Measurements from ENCODE around the gene KIRREL3. TPM values are rescaled to one million over a fixed set of nuclear protein-coding genes. Genes with fewer than 3 reads are reported as not detected.

The KIRREL3 gene
- total and polyA plus RNA-seq, 2 donors (not counting 3 experiments of a cell fraction or from before 2014, with no cell fraction given) = not detected

DNA sequence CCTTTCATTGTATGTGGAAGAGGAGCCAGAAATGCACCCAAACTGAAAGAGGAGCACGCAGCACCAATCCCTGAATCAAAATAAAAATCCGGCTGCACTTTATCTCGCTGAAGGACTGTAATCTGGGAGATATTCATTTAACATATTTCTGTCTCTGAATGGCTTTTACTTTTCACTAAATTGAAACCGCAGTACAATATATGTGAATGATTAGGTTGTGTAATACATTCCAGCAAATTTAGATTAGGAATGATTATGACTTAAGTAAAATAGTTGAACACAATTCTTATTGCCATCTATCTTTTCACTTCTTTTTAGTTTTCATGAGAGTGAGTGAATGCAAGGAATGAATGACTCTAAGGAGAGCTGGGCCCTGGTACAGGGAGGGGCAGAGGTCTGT is 413.0 kb downstream of the KIRREL3 start:
- CTCF ChIA-PET = no interaction called here
- H3K9ac ChIP-seq (replicated peaks; ENCODE audit: extremely low read depth, insufficient read depth, low read length) = no peak overlapping the region
- H3K4me1 ChIP-seq (ENCODE audit: control insufficient read depth, extremely low read depth, insufficient read depth, low read length) = peaks cover 11% of the 10 kb centered on the region
- POLR2A ChIA-PET = no interaction called here
- H3K79me2 ChIP-seq (ENCODE audit: control insufficient read depth, insufficient read depth, low read length) = no peaks in the 10 kb centered on the region
- no peaks in the 10 kb centered on the region for H4K20me1 ChIP-seq (replicated peaks; ENCODE audit: control insufficient read depth, extremely low read depth, insufficient read depth, low read length)
- H3K9me3 ChIP-seq (replicated peaks; ENCODE audit: control insufficient read depth, insufficient read depth, low read length) = no peaks in the 10 kb centered on the region
- intact Hi-C loops (cut with micrococcal nuclease) (loop anchor here (5.0 kb wide), 3 partner anchors 145 to 525 kb away; partner anchors contain the start of genes CDON and DCPS), dilution Hi-C loops (cut with MboI; ENCODE audit: extremely low pct_ligation_motif_present, low sequenced_read_pairs) (no loop called here)
- TF ChIP-seq, protein P1, sequence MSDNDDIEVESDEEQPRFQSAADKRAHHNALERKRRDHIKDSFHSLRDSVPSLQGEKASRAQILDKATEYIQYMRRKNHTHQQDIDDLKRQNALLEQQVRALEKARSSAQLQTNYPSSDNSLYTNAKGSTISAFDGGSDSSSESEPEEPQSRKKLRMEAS (IDR thresholded peaks at IDR 0.05; ENCODE audit: insufficient read depth, insufficient read length) = no peak
- no peak for TF ChIP-seq JUN (IDR thresholded peaks at IDR 0.05; ENCODE audit: borderline replicate concordance, insufficient read depth, insufficient read length, low read depth)
- no peak for TF ChIP-seq MYC (IDR thresholded peaks at IDR 0.05; ENCODE audit: low read depth, low read length)
- TF ChIP-seq POLR2A (IDR thresholded peaks at IDR 0.05; ENCODE audit: low read depth, low read length) = no peak
- no peak for TF ChIP-seq GATA2 (IDR thresholded peaks at IDR 0.05; ENCODE audit: insufficient read depth, insufficient read length, low read depth, low read length)
- TF ChIP-seq EZH2 (IDR thresholded peaks at IDR 0.05; ENCODE audit: borderline replicate concordance, low read depth, low read length, severe bottlenecking) = no peak
- no peak for TF ChIP-seq POLR2AphosphoS5 (IDR thresholded peaks at IDR 0.05; ENCODE audit: insufficient read depth, low read depth, low read length)
- TF ChIP-seq FOS (IDR thresholded peaks at IDR 0.05; ENCODE audit: borderline replicate concordance, insufficient read depth, low read length) = no peak
- TF ChIP-seq, protein P2, sequence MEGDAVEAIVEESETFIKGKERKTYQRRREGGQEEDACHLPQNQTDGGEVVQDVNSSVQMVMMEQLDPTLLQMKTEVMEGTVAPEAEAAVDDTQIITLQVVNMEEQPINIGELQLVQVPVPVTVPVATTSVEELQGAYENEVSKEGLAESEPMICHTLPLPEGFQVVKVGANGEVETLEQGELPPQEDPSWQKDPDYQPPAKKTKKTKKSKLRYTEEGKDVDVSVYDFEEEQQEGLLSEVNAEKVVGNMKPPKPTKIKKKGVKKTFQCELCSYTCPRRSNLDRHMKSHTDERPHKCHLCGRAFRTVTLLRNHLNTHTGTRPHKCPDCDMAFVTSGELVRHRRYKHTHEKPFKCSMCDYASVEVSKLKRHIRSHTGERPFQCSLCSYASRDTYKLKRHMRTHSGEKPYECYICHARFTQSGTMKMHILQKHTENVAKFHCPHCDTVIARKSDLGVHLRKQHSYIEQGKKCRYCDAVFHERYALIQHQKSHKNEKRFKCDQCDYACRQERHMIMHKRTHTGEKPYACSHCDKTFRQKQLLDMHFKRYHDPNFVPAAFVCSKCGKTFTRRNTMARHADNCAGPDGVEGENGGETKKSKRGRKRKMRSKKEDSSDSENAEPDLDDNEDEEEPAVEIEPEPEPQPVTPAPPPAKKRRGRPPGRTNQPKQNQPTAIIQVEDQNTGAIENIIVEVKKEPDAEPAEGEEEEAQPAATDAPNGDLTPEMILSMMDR (IDR thresholded peaks at IDR 0.05; ENCODE audit: extremely low read depth in 1 of 2, insufficient read depth in 1 of 2, low read depth in 1 of 2, low read length in 2 of 2) = no peak
- H3K4me2 ChIP-seq (ENCODE audit: insufficient read depth, low read length) = no peak overlapping the region
- no peaks in the 10 kb centered on the region for H3K27me3 ChIP-seq (ENCODE audit: control insufficient read depth in 2 of 2, insufficient read depth in 2 of 2, low read length in 2 of 2)
- H3K36me3 ChIP-seq (ENCODE audit: control insufficient read depth in 2 of 2, extremely low read depth in 1 of 2, insufficient read depth in 2 of 2, low read length in 2 of 2) = no peaks in the 10 kb centered on the region
- H3K9me1 ChIP-seq (replicated peaks; ENCODE audit: control insufficient read depth, extremely low read depth, insufficient read depth, low read length) = no peaks in the 10 kb centered on the region
- no peak overlapping the region for H3K4me3 ChIP-seq (replicated peaks in 1 of 3; ENCODE audit: insufficient read depth in 1 of 3, low read depth in 1 of 3, low read length in 3 of 3)
- no TSS peak for BruUV-seq (replicated peaks)
- no peak overlapping the region for H3K27ac ChIP-seq (ENCODE audit: insufficient read depth, low read depth, low read length)
- FAIRE-seq = no peak
- DNase-seq (ENCODE audit: low read depth, low spot score) = no peak
- no peak overlapping the region for H2AFZ ChIP-seq (ENCODE audit: low read depth, low read length)

Data from endothelial cell of umbilical vein (primary cell).